ENCODE measurements around the gene SLX4IP. TPM values are rescaled to one million over a fixed set of nuclear protein-coding genes. Genes with fewer than 3 reads are reported as not detected.

Gene SLX4IP
- total RNA-seq, 1 donor from 2014 or later: 2.2 TPM

DNA sequence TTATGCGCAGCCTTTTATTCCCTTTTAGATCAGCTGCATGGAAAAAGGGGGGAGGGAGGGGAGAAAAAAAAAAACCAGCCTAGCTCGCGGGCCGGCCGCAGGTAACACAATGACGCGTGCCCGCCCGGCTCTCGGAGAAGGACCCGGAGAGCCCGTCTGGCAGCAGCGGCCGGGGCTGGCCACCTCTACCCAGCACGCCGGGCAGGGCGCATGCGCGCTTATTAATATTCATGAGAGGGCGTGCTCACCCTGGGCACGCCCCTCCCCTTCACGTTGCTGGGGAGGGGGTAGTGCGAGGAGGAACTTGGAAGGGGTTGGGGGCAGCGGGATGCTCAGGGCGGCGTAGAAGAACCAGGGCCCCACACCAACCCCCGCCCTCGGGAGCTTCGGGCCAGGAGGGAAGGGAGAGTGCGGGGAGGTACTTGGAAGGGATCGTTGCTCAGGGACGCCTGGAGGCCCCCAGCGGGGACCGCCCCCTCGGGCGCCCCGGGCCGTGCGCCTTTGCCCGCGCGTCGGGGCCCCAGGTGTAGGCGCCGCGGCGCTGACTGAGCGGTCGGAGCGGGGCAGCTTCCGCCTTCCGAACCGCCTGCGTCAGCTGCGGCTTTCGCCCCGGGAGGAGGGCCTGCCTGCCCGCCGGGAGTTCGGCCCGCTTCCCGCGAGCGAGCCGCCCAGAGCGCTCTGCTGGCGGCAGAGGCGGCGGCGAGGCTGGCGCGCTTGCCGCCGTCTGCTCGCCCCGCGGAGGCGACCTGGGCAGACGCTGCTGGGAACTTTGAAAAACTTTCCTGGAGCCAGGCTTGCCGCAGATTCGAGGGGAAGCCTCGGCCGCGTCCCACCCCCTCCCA lies 239.0 kb downstream of the SLX4IP start, which contains the start of gene JAG1:
TSS of gene JAG1 (minus strand) at position 158 of the 842 bp plus-strand sequence. CDS start 469 bp downstream, outside the sequence.
- peak; percentile 86 for ATAC-seq
- DNase-seq: peak; percentile 98
- intact Hi-C loops (cut with micrococcal nuclease): loop anchor here (10.0 kb wide), 1 partner anchor 531 kb away; no protein-coding TSS in a partner anchor

DNA sequence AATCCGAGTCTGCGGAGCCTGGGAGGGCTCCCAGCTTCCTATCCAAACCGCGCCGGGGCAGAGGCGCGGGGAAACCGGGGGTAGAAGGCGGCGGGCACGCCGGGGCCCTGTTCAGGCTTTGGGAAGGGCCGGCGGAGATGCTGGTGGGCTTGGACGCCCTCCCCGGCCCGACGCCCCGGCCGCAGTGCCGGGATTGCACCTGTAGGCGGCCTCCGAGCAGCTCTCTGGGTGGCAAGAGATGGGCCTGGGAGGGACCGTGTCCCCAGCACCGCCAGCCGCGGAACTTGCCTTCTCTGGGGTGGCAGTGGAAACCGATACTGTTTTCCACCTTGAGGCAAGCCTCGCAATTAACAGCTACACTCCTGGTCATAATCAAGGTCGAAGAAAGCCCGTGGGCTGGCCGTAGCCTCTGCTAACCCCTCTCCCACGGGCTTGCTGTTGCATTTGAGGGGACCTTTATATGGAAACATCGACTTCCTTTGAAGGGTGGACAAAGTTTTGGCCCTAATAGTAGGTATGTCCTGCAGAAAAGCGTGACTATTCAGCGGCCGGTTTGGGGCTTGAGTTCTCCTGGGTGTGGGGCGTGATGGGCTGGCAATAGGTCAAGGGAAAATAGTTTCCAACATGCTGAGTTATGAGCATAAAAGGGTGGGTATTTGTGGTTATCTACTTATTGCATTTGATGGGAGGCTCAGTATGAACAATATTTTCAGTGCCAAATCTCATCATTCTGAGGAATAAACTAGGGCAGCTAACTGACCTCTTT lies 239.8 kb downstream of the SLX4IP start:
- DNase-seq (peak; percentile 88), ATAC-seq (peak; percentile 68)
- intact Hi-C loops (cut with micrococcal nuclease): loop anchor here (10.0 kb wide), 1 partner anchor 530 kb away; no protein-coding TSS in a partner anchor

DNA sequence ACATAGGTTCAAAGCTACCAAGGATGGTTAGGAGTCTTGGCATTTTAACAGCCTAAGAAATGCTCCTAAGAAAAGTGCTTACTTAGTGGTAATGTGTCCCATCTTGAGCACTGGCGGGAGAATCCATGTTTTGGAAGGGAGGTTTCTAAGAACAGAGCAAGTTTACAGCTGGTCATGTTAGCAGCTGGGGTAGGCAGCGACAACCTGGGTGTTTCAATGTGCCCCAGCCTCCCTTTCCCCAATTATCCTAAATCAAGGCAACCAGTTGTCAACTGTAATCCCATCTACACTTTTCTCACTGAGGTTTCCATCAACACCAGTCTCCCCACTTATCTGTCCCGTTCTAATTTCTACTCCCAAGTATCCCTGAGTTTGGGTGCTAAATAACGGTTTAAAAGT lies 240.3 kb downstream of the SLX4IP start:
- intact Hi-C loops (cut with micrococcal nuclease): loop anchor here (10.0 kb wide), 1 partner anchor 529 kb away; no protein-coding TSS in a partner anchor
- no peak for ATAC-seq
- no peak for DNase-seq

DNA sequence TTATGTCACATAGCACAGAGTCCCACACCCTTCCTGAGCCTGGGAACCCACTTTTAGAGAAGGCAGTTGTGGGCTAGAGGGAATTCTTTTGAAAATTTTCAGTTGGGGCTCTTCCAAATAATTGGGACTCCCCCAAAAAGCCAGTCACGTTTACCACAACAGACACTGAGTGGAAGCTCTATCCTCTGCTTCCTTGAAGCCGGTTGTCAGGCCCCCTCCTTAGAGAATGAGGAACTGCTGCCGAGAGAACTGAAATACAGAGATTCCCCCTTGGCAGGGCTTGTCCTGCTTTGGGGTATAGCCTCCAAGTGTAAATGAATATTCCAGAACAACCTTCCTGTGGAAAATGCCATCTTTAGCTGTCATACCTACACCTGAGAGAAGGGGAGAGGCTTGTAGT lies 241.4 kb downstream of the SLX4IP start:
- DNase-seq (no peak), ATAC-seq (no peak)
- intact Hi-C loops (cut with micrococcal nuclease): loop anchor here (10.0 kb wide), 1 partner anchor 528 kb away; no protein-coding TSS in a partner anchor

Small RNA genes within 50 kb of the gene (microRNA-seq; reads per million reads assigned to microRNA genes)
- gene MIR6870 (ENCODE audit: borderline number of aligned reads): not detected

Other genes starting within 250 kb of the SLX4IP start
- 0.67 TPM for gene SNAP25, start 216.5 kb upstream of the SLX4IP start, total RNA-seq
- 27.7 TPM for gene MKKS, start 1.1 kb upstream of the SLX4IP start, total RNA-seq
- gene JAG1, start 238.7 kb downstream of the SLX4IP start, total RNA-seq: 17.0 TPM

Data from left ventricle myocardium superior (tissue), 1 donor.